PC-3 (cell line): ENCODE measurements around the gene TBC1D12. TPM values are rescaled to one million over a fixed set of nuclear protein-coding genes. Genes with fewer than 3 reads are reported as not detected.

Experiments
- ATAC-seq: fragments of 200-7000 bp; cut with Tn5 transposase; 2 replicates; pipeline ENCODE4 v1.9.1; 2020; ENCODE audit warnings: mild to moderate bottlenecking, moderate library complexity
- BruUV-seq: library from RNA; stranded (reverse); fragments of 400-500 nt; replicated peaks from 2 replicates; lab custom pipeline; 2021; lab: Mats Ljungman, UMichigan
- CTCF ChIA-PET: fragments of 300-600 bp; sonication (Branson Sonifier 250); formaldehyde crosslinking; loops from one replicate; lab custom pipeline; 2022; ENCODE audit warnings: antibody characterized with exemption; lab: Charles Lee
- POLR2A ChIA-PET: fragments of 300-600 bp; sonication (Branson Sonifier 250); formaldehyde crosslinking; loops from one replicate; lab custom pipeline; 2022; ENCODE audit warnings: antibody characterized with exemption; ENCODE audit not compliant: unreplicated experiment; lab: Charles Lee
- DNase-seq: peaks from one replicate; pipeline ENCODE4 v3.0.0-alpha.2; 2015
- H2AFZ ChIP-seq: fragments of 300-600 bp; sonication (generic); 2 replicates; pipeline ENCODE4 v1.6.0; 2016; ENCODE audit warnings: antibody characterized with exemption, low read length
- H3F3A ChIP-seq: fragments of 300-600 bp; sonication (generic); one replicate; pipeline ENCODE4 v1.6.0; 2017; ENCODE audit warnings: antibody characterized with exemption, low read length, control low read depth, mild to moderate bottlenecking; ENCODE audit not compliant: unreplicated experiment
- H3K27ac ChIP-seq: fragments of 300-600 bp; sonication (generic); 2 replicates; pipeline ENCODE4 v1.5.1; 2016; ENCODE audit warnings: mild to moderate bottlenecking, low read length
- H3K27me3 ChIP-seq: fragments of 300-600 bp; sonication (generic); 2 replicates; pipeline ENCODE4 v1.6.1; 2016; ENCODE audit warnings: low read length, mixed read lengths
- H3K36me3 ChIP-seq: fragments of 300-600 bp; sonication (generic); 2 replicates; pipeline ENCODE4 v1.6.1; 2016; ENCODE audit warnings: low read depth, mixed run types, low read length, mixed read lengths
- H3K4me1 ChIP-seq: fragments of 300-600 bp; sonication (generic); 2 replicates; pipeline ENCODE4 v1.5.1; 2016; ENCODE audit warnings: low read length; ENCODE audit not compliant: insufficient read depth
- H3K4me2 ChIP-seq: fragments of 300-600 bp; sonication (generic); 2 replicates; pipeline ENCODE4 v1.6.0; 2016; ENCODE audit warnings: low read length
- H3K4me3 ChIP-seq: fragments of 300-600 bp; sonication (generic); 2 replicates; pipeline ENCODE4 v1.5.1; 2016; ENCODE audit warnings: mild to moderate bottlenecking, low read length, mixed read lengths
- H3K79me2 ChIP-seq: fragments of 300-600 bp; sonication (generic); 2 replicates; pipeline ENCODE4 v1.6.1; 2017; ENCODE audit warnings: low read length, mixed read lengths
- H3K9ac ChIP-seq: fragments of 300-600 bp; sonication (generic); 2 replicates; pipeline ENCODE4 v1.6.0; 2016; ENCODE audit warnings: mild to moderate bottlenecking, low read length
- H3K9me2 ChIP-seq: fragments of 300-600 bp; sonication (generic); replicated peaks from 2 replicates; pipeline ENCODE4 v1.6.1; 2016; ENCODE audit warnings: mixed run types, low read length, mixed read lengths
- H3K9me3 ChIP-seq: fragments of 300-600 bp; sonication (generic); 2 replicates; pipeline ENCODE4 v1.6.1; 2016; ENCODE audit warnings: low read length, mixed read lengths
- H4K20me1 ChIP-seq: fragments of 300-600 bp; sonication (generic); 2 replicates; pipeline ENCODE4 v1.6.1; 2016; ENCODE audit warnings: low read length, mixed read lengths
- CTCF ChIP-seq: fragments of 300-600 bp; sonication (generic); conservative IDR thresholded peaks from 2 replicates; pipeline ENCODE4 v1.5.1; 2017; ENCODE audit warnings: antibody characterized with exemption, low read depth, mild to moderate bottlenecking, low read length
- EZH2 ChIP-seq: fragments of 300-600 bp; sonication (generic); IDR thresholded peaks from one replicate; pipeline ENCODE4 v1.6.1; 2017; ENCODE audit warnings: antibody characterized with exemption, mild to moderate bottlenecking, low read length; ENCODE audit not compliant: unreplicated experiment
- EZH2phosphoT487 ChIP-seq: fragments of 300-600 bp; sonication (generic); IDR thresholded peaks from 2 replicates; pipeline ENCODE4 v1.6.1; 2018; ENCODE audit warnings: mild to moderate bottlenecking, antibody characterized with exemption, low read length, borderline replicate concordance
- intact Hi-C: fragments of 100-400 bp; cut with micrococcal nuclease; formaldehyde crosslinking; loops from 2 replicates; pipeline ENCODE4 v1.9.0; 2023
- total RNA-seq: library from RNA; depleted of rRNA; stranded (reverse); fragments of >200 nt; gene quantifications from 2 replicates; pipeline ENCODE4 v1.2.3, GENCODE V29; 2014

Gene TBC1D12
- total RNA-seq, 1 experiment from 2014 or later, result 4.5 TPM

- H3K9me2 ChIP-seq, result no peaks in the 10 kb centered on the region
- H3K36me3 ChIP-seq, result no peaks in the 10 kb centered on the region; the same call in 1 of the 2 replicates
- TF ChIP-seq EZH2phosphoT487, result no peak
- TF ChIP-seq EZH2, result no peak
- no peak for TF ChIP-seq CTCF
- peaks cover 14% of the 10 kb centered on the region for H3K79me2 ChIP-seq
- no peaks in the 10 kb centered on the region for H4K20me1 ChIP-seq
- H3K9me3 ChIP-seq, result no peaks in the 10 kb centered on the region
- no peak overlapping the region for H2AFZ ChIP-seq
- ChIA-PET CTCF (interaction anchor here (1.1 kb wide), 1 partner anchor 78 kb away, joined by 4 read pairs; no protein-coding TSS in a partner anchor), POLR2A (no interaction called here)
- no peaks in the 10 kb centered on the region for H3F3A ChIP-seq
- no peak overlapping the region for H3K4me2 ChIP-seq
- DNase-seq (no peak), ATAC-seq (no peak)
- intact Hi-C loops, result no loop called here
- no peak overlapping the region for H3K4me3 ChIP-seq
- H3K4me1 ChIP-seq, result peaks cover 4% of the 10 kb centered on the region
- no peak overlapping the region for H3K27ac ChIP-seq
- H3K9ac ChIP-seq, result no peak overlapping the region
- no peaks in the 10 kb centered on the region for H3K27me3 ChIP-seq
- BruUV-seq, result no TSS peak
Measured at GRCh38 chr10:94366382-94366781, 36.0 kb upstream of the TBC1D12 start.

- intact Hi-C loops, result no loop called here
- CTCF ChIA-PET, result no interaction called here
- no peak overlapping the region for H2AFZ ChIP-seq
Measured at GRCh38 chr10:94370501-94370900, 31.8 kb upstream of the TBC1D12 start.

More at GRCh38 chr10:94370501-94370900, 31.8 kb upstream of the TBC1D12 start:
- no TSS peak for BruUV-seq
- Histone ChIP-seq H3K9me3 (no peaks in the 10 kb centered on the region), H3K4me1 (no peaks in the 10 kb centered on the region), H3K4me2 (no peak overlapping the region), H3K36me3 (no peaks in the 10 kb centered on the region), H3K79me2 (no peaks in the 10 kb centered on the region), H3K9ac (no peak overlapping the region), H4K20me1 (no peaks in the 10 kb centered on the region), H3F3A (no peaks in the 10 kb centered on the region), H3K27me3 (no peaks in the 10 kb centered on the region), H3K4me3 (no peak overlapping the region), H3K9me2 (no peaks in the 10 kb centered on the region), H3K27ac (no peak overlapping the region)
- DNase-seq, result no peak
- no peak for ATAC-seq
- TF ChIP-seq CTCF (no peak), EZH2phosphoT487 (no peak), EZH2 (no peak)
- POLR2A ChIA-PET, result no interaction called here
